Kidney tubule cell (primary cell): ENCODE data around the gene RETREG2.

Experiments
- DNase-seq: peaks from one replicate; pipeline ENCODE4 v3.0.0-alpha.2; 2018; ENCODE audit warnings: low spot score

RETREG2 gene

GRCh38 chr2:219215871-219216534 lies 37.9 kb downstream of the RETREG2 start:
- peak; percentile 37 for DNase-seq

GRCh38 chr2:219216535-219216915 lies 38.5 kb downstream of the RETREG2 start:
- no peak for DNase-seq

GRCh38 chr2:219218217-219218731 lies 40.2 kb downstream of the RETREG2 start:
- peak; percentile 75 for DNase-seq

- peak; percentile 84 for DNase-seq
Measured at GRCh38 chr2:219218732-219219701, 40.9 kb downstream of the RETREG2 start, which contains the start of gene ABCB6. Gene ABCB6, minus strand, starts transcription at chr2:219218958. Its CDS starts 285 bp downstream, at chr2:219218673.

GRCh38 chr2:219219784-219220532 lies 41.9 kb downstream of the RETREG2 start:
- DNase-seq = no peak

- no peak for DNase-seq
Measured at GRCh38 chr2:219220652-219221402, 42.8 kb downstream of the RETREG2 start.

GRCh38 chr2:219221957-219222518 lies 44.0 kb downstream of the RETREG2 start:
- DNase-seq = no peak

GRCh38 chr2:219223831-219224610 lies 45.9 kb downstream of the RETREG2 start:
- no peak for DNase-seq

GRCh38 chr2:219225350-219225749 lies 47.3 kb downstream of the RETREG2 start:
- DNase-seq = no peak

GRCh38 chr2:219228041-219228910 lies 50.2 kb downstream of the RETREG2 start:
- no peak for DNase-seq

- no peak for DNase-seq
Measured at GRCh38 chr2:219228911-219229304, 50.8 kb downstream of the RETREG2 start.

GRCh38 chr2:219229305-219230058 lies 51.4 kb downstream of the RETREG2 start, which contains the start of the genes ANKZF1 and ATG9A:
Gene ANKZF1, plus strand, starts transcription at chr2:219229806. Its CDS starts 452 bp downstream, at chr2:219230258.
Gene ATG9A, minus strand, starts transcription at chr2:219229636. Its CDS starts 1,612 bp downstream, at chr2:219228024.
- DNase-seq = peak; percentile 99

- DNase-seq = peak; percentile 84
Measured at GRCh38 chr2:219230059-219230540, 52.0 kb downstream of the RETREG2 start.

GRCh38 chr2:219234331-219234730 lies 56.3 kb downstream of the RETREG2 start:
- no peak for DNase-seq
